ENCODE measurements around the gene HLA-DQB1. TPM values are rescaled to one million over a fixed set of nuclear protein-coding genes. Genes with fewer than 3 reads are reported as not detected.
A peak's percentile ranks its signal among the peaks of the same experiment; 100 is the strongest.
"Not testable (repeated sequence)": the region's sequence is repeated elsewhere in the genome, so short reads cannot be mapped to it uniquely, and the experiment has no call there.

The HLA-DQB1 gene
- total RNA-seq, 6 experiments from 2014 or later: 0.33 to 14.7 (median 1.7) TPM; not detected in 1

DNA sequence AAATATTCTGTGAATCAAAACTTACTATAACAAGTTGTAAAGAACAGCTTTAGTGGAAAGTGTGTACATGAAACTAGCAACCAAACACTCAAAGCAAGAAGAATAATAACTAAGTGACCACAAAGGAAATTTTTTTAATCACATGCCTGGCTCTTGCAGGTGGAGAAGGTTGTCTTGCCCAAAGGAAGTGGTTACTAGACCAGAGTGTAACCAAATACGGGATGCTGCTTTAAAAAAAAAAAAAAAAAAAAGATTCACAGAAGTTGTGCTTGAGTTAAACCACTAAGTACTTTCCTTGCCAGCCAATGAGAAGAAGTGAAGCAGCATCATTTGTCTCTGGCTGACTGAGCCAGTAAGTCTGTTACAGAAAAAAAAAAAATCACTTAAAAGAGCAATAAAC is 19.1 kb upstream of the HLA-DQB1 start:
- no peaks in the 10 kb centered on the region for H3K27me3 ChIP-seq
- DNase-seq (no peak), ATAC-seq (peak in 2 of 4 donors; percentile 25 to 46)
- no peak overlapping the region for H3K27ac ChIP-seq
- intact Hi-C loops (cut with DNase I): no loop called here
- H3K4me1 ChIP-seq: no peaks in the 10 kb centered on the region
- no peaks in the 10 kb centered on the region for H3K36me3 ChIP-seq
- no peak overlapping the region for H3K4me3 ChIP-seq
- WGBS (ENCODE audit: insufficient coverage, low coverage, low lambda C conversion rate, missing lambda C conversion rate): 20% methylated on average over 1 of the region's 1 CpG
- TF ChIP-seq CTCF (IDR thresholded peaks at IDR 0.05) (no peak), POLR2A (IDR thresholded peaks at IDR 0.05) (no peak)
- H3K9me3 ChIP-seq: no peaks in the 10 kb centered on the region

DNA sequence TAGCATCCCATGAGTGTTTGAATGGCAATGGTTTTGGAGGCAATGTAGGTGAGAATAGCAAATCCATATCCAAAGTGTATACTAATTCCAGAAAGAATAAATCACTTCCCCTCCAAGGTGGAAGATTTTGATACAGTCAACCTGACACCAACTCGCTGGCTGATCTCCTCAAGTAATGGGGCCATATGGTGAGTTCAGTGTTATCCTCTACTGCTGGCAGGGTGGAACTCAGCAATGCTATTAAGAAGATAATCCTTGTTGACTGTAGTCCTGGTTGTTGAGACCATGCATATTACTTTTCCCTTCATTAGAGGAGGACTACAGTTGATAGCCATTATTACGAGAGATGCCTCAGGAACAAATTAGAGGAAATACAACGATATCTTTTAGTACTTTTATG is 17.8 kb upstream of the HLA-DQB1 start:
- no peaks in the 10 kb centered on the region for H3K4me1 ChIP-seq
- no peaks in the 10 kb centered on the region for H3K9me3 ChIP-seq
- H3K27ac ChIP-seq: no peak overlapping the region
- no peaks in the 10 kb centered on the region for H3K27me3 ChIP-seq
- 29% methylated on average over 2 of the region's 3 CpGs for WGBS (ENCODE audit: insufficient coverage, low coverage, low lambda C conversion rate, missing lambda C conversion rate)
- no peak for TF ChIP-seq POLR2A (IDR thresholded peaks at IDR 0.05)
- no peak for TF ChIP-seq CTCF (IDR thresholded peaks at IDR 0.05)
- DNase-seq (no peak), ATAC-seq (no peak)
- intact Hi-C loops (cut with DNase I): no loop called here
- H3K4me3 ChIP-seq: no peak overlapping the region
- no peaks in the 10 kb centered on the region for H3K36me3 ChIP-seq

GRCh38 chr6:32680055-32680454 is 13.6 kb upstream of the HLA-DQB1 start:
- TF ChIP-seq POLR2A (IDR thresholded peaks at IDR 0.05): no peak
- no peaks in the 10 kb centered on the region for H3K4me1 ChIP-seq
- no peaks in the 10 kb centered on the region for H3K9me3 ChIP-seq
- WGBS (ENCODE audit: insufficient coverage, low coverage, low lambda C conversion rate, missing lambda C conversion rate): 10% methylated on average over 1 of the region's 1 CpG
- no peak overlapping the region for H3K27ac ChIP-seq
- H3K4me3 ChIP-seq: no peak overlapping the region
- DNase-seq (no peak), ATAC-seq (no peak)
- no peaks in the 10 kb centered on the region for H3K27me3 ChIP-seq
- intact Hi-C loops (cut with DNase I): no loop called here
- H3K36me3 ChIP-seq: no peaks in the 10 kb centered on the region

GRCh38 chr6:32679492-32679891 is 13.0 kb upstream of the HLA-DQB1 start:
- Histone ChIP-seq H3K4me3 (no peak overlapping the region), H3K27ac (no peak overlapping the region), H3K36me3 (no peaks in the 10 kb centered on the region), H3K9me3 (no peaks in the 10 kb centered on the region), H3K4me1 (no peaks in the 10 kb centered on the region), H3K27me3 (no peaks in the 10 kb centered on the region)
- DNase-seq: no peak
- no peak for ATAC-seq
- intact Hi-C loops (cut with DNase I): no loop called here
- TF ChIP-seq CTCF (IDR thresholded peaks at IDR 0.05) (no peak), POLR2A (IDR thresholded peaks at IDR 0.05) (no peak)
- WGBS (ENCODE audit: insufficient coverage, low coverage, low lambda C conversion rate, missing lambda C conversion rate): 40% methylated on average over 1 of the region's 4 CpGs

DNA sequence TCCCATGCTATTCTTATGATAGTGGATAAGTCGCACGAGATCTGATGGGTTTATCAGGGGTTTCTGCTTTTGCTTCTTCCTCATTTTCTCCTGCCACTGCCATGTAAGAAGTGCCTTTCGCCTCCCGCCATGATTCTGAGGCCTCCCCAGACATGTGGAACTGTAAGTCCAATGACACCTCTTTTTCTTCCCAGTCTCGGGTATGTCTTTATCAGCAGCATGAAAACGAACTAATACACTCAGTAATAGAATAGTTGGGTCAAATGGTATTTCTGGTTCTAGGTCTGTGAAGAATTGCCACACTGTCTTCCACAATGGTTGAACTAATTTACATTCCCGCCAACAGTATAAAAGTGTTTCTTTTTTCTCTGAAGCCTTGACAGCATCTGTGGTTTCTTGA is 7.7 kb upstream of the HLA-DQB1 start:
- intact Hi-C loops (cut with DNase I); DNase-seq: not testable (repeated sequence)

GRCh38 chr6:32671908-32672307 is 5.5 kb upstream of the HLA-DQB1 start:
- WGBS (ENCODE audit: insufficient coverage, low coverage, low lambda C conversion rate, missing lambda C conversion rate): 33% methylated on average over 2 of the region's 2 CpGs
- intact Hi-C loops (cut with DNase I); ATAC-seq; DNase-seq; H3K36me3 ChIP-seq; H3K4me1 ChIP-seq; H3K27ac ChIP-seq; H3K27me3 ChIP-seq; H3K9me3 ChIP-seq; H3K4me3 ChIP-seq: not testable (repeated sequence)

More for the DNA sequence above, 7.7 kb upstream of the HLA-DQB1 start:
- not testable (repeated sequence) for H3K9me3 ChIP-seq, ATAC-seq, H3K27ac ChIP-seq, H3K4me1 ChIP-seq, H3K4me3 ChIP-seq, H3K36me3 ChIP-seq, H3K27me3 ChIP-seq
- 77% methylated on average over 5 of the region's 7 CpGs for WGBS (ENCODE audit: insufficient coverage, low coverage, low lambda C conversion rate, missing lambda C conversion rate)

Data from right lobe of liver (tissue), 6 donors.